ENCODE measurements around the gene HNF1B.
A peak's percentile ranks its signal among the peaks of the same experiment; 100 is the strongest.
"Not testable (repeated sequence)": the region's sequence is repeated elsewhere in the genome, so short reads cannot be mapped to it uniquely, and the experiment has no call there.

Gene HNF1B, protein sequence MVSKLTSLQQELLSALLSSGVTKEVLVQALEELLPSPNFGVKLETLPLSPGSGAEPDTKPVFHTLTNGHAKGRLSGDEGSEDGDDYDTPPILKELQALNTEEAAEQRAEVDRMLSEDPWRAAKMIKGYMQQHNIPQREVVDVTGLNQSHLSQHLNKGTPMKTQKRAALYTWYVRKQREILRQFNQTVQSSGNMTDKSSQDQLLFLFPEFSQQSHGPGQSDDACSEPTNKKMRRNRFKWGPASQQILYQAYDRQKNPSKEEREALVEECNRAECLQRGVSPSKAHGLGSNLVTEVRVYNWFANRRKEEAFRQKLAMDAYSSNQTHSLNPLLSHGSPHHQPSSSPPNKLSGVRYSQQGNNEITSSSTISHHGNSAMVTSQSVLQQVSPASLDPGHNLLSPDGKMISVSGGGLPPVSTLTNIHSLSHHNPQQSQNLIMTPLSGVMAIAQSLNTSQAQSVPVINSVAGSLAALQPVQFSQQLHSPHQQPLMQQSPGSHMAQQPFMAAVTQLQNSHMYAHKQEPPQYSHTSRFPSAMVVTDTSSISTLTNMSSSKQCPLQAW

DNA sequence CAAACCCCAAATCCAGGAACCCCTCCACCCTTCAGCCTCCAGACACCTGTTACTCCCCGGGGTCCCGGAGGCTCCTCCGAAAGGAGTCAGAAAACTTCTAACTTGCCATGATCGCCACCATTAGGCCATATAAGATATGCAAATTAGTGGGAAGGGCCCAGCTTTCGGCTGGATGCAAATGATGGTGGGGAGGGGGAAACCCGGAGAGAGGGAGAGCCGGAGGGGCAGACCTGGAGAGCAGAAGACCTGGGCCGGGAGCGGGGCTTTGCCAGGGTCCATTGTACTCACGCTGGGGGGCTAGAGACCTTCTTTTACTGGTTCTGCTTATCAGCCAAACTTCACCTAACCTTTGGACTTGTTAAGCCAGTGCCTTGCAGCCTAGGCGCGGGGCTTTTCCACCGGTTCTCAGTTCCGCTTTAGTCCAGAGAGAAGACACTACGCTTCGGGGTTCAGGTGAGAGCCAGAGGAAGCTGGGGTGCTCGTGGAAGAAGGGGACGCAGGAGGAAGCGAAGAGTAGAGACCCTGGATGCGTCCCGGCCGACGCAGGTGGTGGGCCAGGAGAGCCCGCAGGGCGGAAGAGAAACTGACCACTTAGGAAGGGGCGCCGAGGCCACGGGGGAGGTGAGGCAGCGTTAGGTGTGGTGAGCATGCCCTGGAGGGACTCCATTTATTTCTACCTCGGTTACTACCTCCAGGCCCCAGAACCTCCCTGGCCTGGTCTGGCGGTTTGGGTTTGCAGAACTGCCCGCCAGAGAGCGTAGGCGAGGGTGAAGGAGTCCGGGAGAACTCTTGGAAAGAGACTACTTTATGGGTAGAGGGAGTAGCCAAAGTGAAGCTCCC, at the start of gene HNF1B:
TSS of gene HNF1B (minus strand) at position 99 of the 840 bp plus-strand sequence. CDS start 175 bp downstream, outside the sequence.
- no peak for DNase-seq

DNA sequence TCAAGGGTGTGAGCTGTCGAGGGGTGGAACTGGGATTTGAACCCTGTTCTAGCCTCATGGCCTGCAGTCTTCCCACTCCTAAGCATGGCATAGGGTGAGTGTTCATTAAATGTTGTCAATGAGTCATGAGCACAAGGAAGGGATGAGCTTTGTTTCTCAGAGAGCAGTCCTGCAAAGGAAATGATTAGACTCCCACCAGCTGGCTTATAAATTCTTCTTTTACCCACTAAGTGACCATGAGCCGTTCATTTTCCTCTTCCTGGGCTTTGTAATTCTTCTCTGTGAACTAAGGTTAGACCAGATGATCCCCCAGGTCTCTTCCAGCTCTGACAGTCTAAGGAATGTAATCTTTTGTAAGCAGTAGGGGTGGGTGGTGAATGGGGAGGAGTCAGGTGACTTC, 47.9 kb upstream of the HNF1B start:
- DNase-seq: no peak

GRCh38 chr17:37791447-37792399, 46.9 kb upstream of the HNF1B start:
- DNase-seq: no peak

GRCh38 chr17:37789771-37790541, 45.1 kb upstream of the HNF1B start:
- DNase-seq: no peak

DNA sequence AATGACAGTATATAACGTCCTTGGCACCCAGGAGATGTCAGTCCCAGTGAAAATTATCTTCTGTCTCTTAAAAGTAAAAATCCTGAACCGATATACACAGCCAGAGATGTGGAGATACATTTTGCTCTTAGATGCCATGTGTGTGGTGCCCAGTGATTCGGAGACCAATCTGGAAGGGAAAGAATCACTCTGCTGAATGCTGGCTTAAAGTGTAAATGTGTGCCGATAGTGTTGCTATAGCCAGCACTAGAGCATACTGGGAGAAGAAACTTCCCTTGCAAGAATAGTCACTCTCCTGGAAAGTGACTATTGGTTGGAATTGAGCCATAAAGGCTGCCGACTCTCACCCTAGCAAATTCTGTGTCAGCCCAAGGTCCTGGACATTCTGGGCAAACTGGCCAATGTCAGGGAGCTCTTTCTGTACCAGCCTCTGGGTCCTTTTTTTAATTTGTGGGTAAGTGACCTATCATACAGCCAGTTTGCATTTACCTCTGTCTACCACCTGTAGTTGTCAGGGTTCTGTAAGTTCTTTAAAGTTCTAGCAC, 44.2 kb upstream of the HNF1B start:
- DNase-seq: no peak

DNA sequence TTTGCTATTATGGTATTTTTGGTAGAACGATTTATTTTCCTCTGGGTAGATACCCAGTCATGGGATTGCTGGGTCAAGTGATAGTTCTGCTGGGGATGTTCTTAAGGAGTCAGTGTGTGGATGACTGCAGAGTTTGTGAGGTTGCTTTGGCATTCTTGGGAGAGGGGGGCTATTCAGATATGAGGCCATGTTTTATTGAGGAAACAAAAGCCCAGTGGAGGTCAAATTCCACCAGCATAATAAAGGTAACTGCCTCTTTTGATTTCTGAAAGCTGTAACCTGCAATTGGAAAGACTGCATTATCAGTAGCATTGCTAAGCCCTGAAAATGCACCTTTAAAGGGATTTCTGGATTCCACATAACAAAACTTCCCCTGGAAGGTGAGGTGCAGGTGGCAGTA, 43.7 kb upstream of the HNF1B start:
- no peak for DNase-seq

DNA sequence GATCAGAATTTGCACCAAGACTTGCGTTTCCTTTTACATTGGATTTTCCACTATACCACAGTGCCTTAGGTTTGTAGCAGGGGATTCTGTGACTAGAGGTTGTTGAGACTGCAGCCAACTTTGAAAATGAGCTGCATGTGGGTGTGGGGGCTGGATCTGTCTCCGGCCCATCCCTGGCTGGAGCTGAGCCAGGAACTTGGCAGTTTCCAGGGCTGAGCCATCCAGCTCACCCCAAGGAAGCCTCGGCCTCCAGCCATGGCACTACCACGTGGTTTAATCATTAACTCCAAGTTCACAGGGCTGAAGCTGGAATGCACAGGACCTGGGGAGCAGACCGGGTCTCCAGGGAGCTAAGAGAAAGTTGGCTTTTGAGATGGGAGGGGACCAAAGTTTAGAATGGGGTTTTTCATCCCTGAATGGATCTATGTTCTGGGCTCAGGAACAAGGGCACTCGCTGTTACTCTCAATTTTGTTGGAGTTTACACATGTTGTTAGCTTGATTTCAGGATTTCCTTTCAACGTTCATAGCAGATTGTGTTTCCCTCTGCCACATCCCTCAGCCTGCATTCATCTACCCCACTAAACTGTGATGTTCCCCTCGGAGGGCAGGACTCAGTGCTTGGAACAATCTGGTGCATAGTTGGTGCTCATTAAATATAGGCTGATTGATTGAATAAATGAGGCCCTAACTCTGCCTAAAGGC, 42.3 kb upstream of the HNF1B start:
- DNase-seq: no peak

GRCh38 chr17:37786481-37786880, 41.6 kb upstream of the HNF1B start:
- DNase-seq: no peak

DNA sequence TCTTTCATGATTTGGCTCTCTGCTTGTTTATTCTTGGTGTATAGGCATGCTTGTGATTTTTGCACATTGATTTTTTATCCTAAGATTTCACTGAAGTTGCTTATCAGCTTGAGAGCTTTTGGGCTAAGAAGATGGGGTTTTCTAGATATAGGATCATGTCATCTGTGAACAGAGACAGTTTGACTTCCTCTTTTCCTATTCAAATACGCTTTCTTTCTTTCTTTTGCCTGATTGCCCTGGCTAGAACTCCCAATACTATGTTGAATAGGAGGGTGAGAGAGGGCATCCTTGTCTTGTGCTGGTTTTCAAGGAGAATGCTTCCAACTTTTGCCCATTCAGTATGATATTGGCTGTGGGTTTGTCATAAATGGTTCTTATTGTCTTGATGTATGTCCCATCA, 37.6 kb upstream of the HNF1B start:
- DNase-seq: not testable (repeated sequence)

DNA sequence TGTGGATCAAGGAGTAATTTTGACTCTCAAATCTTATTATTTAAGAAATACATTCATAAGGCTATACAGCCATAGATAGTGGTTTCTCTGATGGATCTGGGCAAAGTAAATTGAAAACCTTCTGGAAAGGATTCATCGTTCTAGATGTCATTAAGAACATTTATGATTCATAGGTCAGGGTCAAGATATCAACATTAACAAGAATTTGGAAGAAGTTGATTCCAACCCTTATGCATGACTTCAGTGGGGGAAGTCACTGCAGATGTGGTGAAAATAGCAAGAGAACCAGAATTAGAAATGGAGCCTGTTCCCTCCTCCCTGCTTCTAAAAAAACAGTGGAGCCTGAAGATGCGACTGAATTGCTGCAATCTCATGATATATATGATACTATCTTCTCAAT, 36.6 kb upstream of the HNF1B start:
- DNase-seq: no peak

DNA sequence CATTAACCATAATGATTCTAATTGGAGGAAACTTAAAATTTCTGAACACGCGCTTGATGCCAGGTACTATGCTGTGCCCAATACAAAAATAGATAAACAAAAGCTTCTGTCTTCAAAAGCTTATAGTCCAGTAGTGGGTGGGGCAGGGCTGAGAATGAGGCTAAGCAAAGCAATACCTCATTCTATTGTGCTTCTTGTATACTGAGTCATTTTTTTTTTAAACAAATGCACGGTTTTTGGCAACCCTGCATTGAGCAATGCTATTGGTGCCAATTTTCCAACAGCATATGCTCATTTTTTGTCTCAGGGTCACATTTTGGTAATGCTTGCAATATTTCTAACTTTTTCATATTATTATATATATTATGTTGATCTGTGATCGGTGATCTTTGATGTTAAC, 34.7 kb upstream of the HNF1B start:
- DNase-seq: no peak

GRCh38 chr17:37774504-37774903, 29.6 kb upstream of the HNF1B start:
- no peak for DNase-seq

- DNase-seq: no peak
Observed at GRCh38 chr17:37772982-37773381, 28.1 kb upstream of the HNF1B start.

- DNase-seq: peak; percentile 48
Observed at GRCh38 chr17:37770631-37771518, 26.0 kb upstream of the HNF1B start.

GRCh38 chr17:37769050-37769449, 24.2 kb upstream of the HNF1B start:
- DNase-seq: no peak

DNA sequence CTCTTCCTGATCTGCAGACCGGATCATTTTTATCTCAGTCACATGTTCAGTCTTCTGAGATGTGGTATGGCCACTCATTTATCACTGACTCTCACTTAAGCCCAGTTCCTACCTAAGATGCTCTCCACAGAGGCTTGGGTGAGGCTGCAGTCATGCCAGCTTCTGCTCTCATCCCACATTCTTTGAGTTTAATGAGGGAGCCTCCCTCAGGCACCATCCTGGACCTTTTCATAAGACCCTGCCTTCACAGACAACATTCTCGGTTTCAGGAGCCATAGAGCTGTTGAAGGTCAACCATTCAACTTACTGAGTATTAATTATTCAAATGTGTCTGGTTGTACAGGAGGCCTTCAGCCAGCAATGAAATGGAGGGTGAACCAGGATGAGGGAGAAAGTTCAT, 23.6 kb upstream of the HNF1B start:
- DNase-seq: no peak

DNA sequence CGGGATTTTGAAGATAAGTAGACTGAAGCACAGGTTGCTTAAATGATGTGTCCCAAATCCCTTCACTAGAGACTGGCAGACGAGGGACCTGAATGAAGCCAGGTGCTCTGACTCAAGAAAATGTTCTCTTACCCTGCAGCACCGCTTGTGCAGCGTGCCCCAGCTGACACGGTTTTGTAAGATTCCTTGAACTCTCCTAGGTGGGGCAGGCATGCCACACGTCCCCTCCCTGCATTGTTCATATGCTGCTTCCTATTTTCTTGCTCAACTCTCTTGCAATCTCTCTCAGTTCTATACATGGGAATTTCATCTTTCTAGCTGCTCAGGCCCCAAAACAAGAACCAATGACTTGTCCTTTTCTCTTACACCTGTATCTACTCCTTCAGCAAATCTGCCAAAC, 22.1 kb upstream of the HNF1B start:
- DNase-seq: no peak

- DNase-seq: no peak
Observed at GRCh38 chr17:37764383-37764782, 19.5 kb upstream of the HNF1B start.

- DNase-seq: no peak
Observed at GRCh38 chr17:37762666-37763065, 17.8 kb upstream of the HNF1B start.

DNA sequence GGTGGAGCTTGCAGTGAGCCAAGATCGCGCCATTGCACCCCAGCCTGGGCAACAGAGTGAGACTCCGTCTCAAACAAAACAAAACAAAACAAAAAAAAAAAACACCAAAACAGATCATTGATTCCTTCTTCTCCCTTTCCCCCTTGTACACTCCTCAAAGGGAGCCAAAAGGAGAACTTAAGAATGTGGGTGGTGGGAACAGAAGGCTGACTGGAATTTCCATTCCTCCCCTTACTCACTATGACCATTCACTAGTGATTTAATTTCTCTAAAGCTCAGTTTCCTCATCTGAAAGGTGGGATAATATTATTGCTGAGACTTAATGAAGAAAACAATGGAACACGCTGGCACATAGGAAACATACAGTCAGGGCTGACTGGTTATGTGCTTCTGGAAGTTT, 17.1 kb upstream of the HNF1B start:
- DNase-seq: no peak

All from COR-L47 (cell line).